ENCODE results near the gene RELCH. TPM values are rescaled to one million over a fixed set of nuclear protein-coding genes. Genes with fewer than 3 reads are reported as not detected.
A peak's percentile ranks its signal among the peaks of the same experiment; 100 is the strongest.

RELCH gene
- total RNA-seq, 1 experiment from 2014 or later: 21.6 TPM

- intact Hi-C loops (cut with micrococcal nuclease): no loop called here
- ATAC-seq (no peak), DNase-seq (no peak)
- POLR2A ChIA-PET (ENCODE audit: unreplicated experiment): no interaction called here
- Histone ChIP-seq H3K36me3 (ENCODE audit: low read depth, low read length) (no peaks in the 10 kb centered on the region), H3K9ac (ENCODE audit: low read length) (no peak overlapping the region), H3K9me2 (replicated peaks; ENCODE audit: low read length) (no peaks in the 10 kb centered on the region), H4K20me1 (ENCODE audit: low read length) (0 out of 2 replicates have a peak, but pooled peaks cover 6% of the 10 kb centered on the region), H3K27me3 (ENCODE audit: low read length) (no peaks in the 10 kb centered on the region), H3K9me3 (ENCODE audit: low read length) (no peaks in the 10 kb centered on the region), H2AFZ (ENCODE audit: low read length) (no peak overlapping the region), H3K79me2 (ENCODE audit: low read length) (peaks cover 98% of the 10 kb centered on the region), H3K4me2 (ENCODE audit: low read length) (no peak overlapping the region), H3K4me3 (ENCODE audit: low read length) (no peak overlapping the region), H3K27ac (ENCODE audit: low read length) (no peak overlapping the region), H3F3A (ENCODE audit: low read length, unreplicated experiment) (no peaks in the 10 kb centered on the region), H3K4me1 (ENCODE audit: insufficient read depth, low read length) (peaks cover 9% of the 10 kb centered on the region)
- CTCF ChIA-PET: no interaction called here
- TF ChIP-seq CTCF (conservative IDR thresholded peaks at IDR 0.05; ENCODE audit: low read depth, low read length) (peak; percentile 47), EZH2phosphoT487 (IDR thresholded peaks at IDR 0.05; ENCODE audit: borderline replicate concordance, low read length) (no peak)
- no TSS peak for BruUV-seq (replicated peaks)
Measured at GRCh38 chr18:62196079-62196478, 9.0 kb downstream of the RELCH start.

- TF ChIP-seq EZH2phosphoT487 (IDR thresholded peaks at IDR 0.05; ENCODE audit: borderline replicate concordance, low read length) (no peak), CTCF (conservative IDR thresholded peaks at IDR 0.05; ENCODE audit: low read depth, low read length) (no peak)
- Histone ChIP-seq H3K27ac (ENCODE audit: low read length) (no peak overlapping the region), H3K27me3 (ENCODE audit: low read length) (no peaks in the 10 kb centered on the region), H3F3A (ENCODE audit: low read length, unreplicated experiment) (no peaks in the 10 kb centered on the region), H4K20me1 (ENCODE audit: low read length) (0 out of 2 replicates have a peak, but pooled peaks cover 6% of the 10 kb centered on the region), H3K9me3 (ENCODE audit: low read length) (no peaks in the 10 kb centered on the region), H2AFZ (ENCODE audit: low read length) (no peak overlapping the region), H3K9me2 (replicated peaks; ENCODE audit: low read length) (no peaks in the 10 kb centered on the region), H3K4me3 (ENCODE audit: low read length) (no peak overlapping the region), H3K36me3 (ENCODE audit: low read depth, low read length) (no peaks in the 10 kb centered on the region), H3K4me2 (ENCODE audit: low read length) (no peak overlapping the region), H3K79me2 (ENCODE audit: low read length) (peaks cover 96% of the 10 kb centered on the region), H3K4me1 (ENCODE audit: insufficient read depth, low read length) (peaks cover 10% of the 10 kb centered on the region), H3K9ac (ENCODE audit: low read length) (no peak overlapping the region)
- ATAC-seq (no peak), DNase-seq (no peak)
- ChIA-PET CTCF (no interaction called here), POLR2A (ENCODE audit: unreplicated experiment) (no interaction called here)
- BruUV-seq (replicated peaks): no TSS peak
- intact Hi-C loops (cut with micrococcal nuclease): no loop called here
Measured at GRCh38 chr18:62196980-62197379, 9.9 kb downstream of the RELCH start.

- Histone ChIP-seq H3K36me3 (ENCODE audit: low read depth, low read length) (no peaks in the 10 kb centered on the region), H3K4me1 (ENCODE audit: insufficient read depth, low read length) (peaks cover 16% of the 10 kb centered on the region), H3K9me3 (ENCODE audit: low read length) (no peaks in the 10 kb centered on the region), H3K9me2 (replicated peaks; ENCODE audit: low read length) (no peaks in the 10 kb centered on the region), H3K9ac (ENCODE audit: low read length) (no peak overlapping the region), H3F3A (ENCODE audit: low read length, unreplicated experiment) (no peaks in the 10 kb centered on the region), H3K4me2 (ENCODE audit: low read length) (no peak overlapping the region), H4K20me1 (ENCODE audit: low read length) (peaks cover 12% of the 10 kb centered on the region; the same call in 1 of the 2 replicates), H3K79me2 (ENCODE audit: low read length) (peaks cover 96% of the 10 kb centered on the region), H3K27me3 (ENCODE audit: low read length) (no peaks in the 10 kb centered on the region), H3K27ac (ENCODE audit: low read length) (no peak overlapping the region), H2AFZ (ENCODE audit: low read length) (no peak overlapping the region), H3K4me3 (ENCODE audit: low read length) (no peak overlapping the region)
- CTCF ChIA-PET: no interaction called here
- TF ChIP-seq CTCF (conservative IDR thresholded peaks at IDR 0.05; ENCODE audit: low read depth, low read length): no peak
- TF ChIP-seq EZH2 (IDR thresholded peaks at IDR 0.05; ENCODE audit: low read length, unreplicated experiment): no peak
- no peak for TF ChIP-seq EZH2phosphoT487 (IDR thresholded peaks at IDR 0.05; ENCODE audit: borderline replicate concordance, low read length)
- POLR2A ChIA-PET (ENCODE audit: unreplicated experiment): no interaction called here
- intact Hi-C loops (cut with micrococcal nuclease): no loop called here
- no peak for ATAC-seq
- no peak for DNase-seq
- no TSS peak for BruUV-seq (replicated peaks)
Measured at GRCh38 chr18:62198259-62198658, 11.2 kb downstream of the RELCH start.

All from PC-3 (cell line).